Testis (tissue), 2 donors: ENCODE data around the gene ZFP42.

Experiments used
- CTCF ChIP-seq, 3 experiments: fragments of 450-650 bp in 2 of 3; fragments of 200-600 bp in 1 of 3; sonication (generic) in 1 of 3; IDR thresholded peaks; one replicate each; pipeline ENCODE4 v1.5.1; 2016 to 2019; ENCODE audit warnings: antibody characterized with exemption in 3 of 3, mild to moderate bottlenecking in 2 of 3, moderate library complexity in 1 of 3
- POLR2A ChIP-seq: fragments of 450-650 bp; IDR thresholded peaks from one replicate; pipeline ENCODE4 v1.6.1; 2017; ENCODE audit warnings: antibody characterized with exemption, mild to moderate bottlenecking, moderate library complexity

GRCh38 chr4:188006285-188006848 lies 10.8 kb downstream of the ZFP42 start:
- TF ChIP-seq CTCF (IDR thresholded peaks at IDR 0.05) (no peak), POLR2A (no peak)
